ENCODE results near the gene FOXK2. TPM values are rescaled to one million over a fixed set of nuclear protein-coding genes. Genes with fewer than 3 reads are reported as not detected.

FOXK2 gene
- total and polyA plus RNA-seq, 5 donors from 2014 or later, result 2.2 to 55.6 (median 4.2) TPM

DNA sequence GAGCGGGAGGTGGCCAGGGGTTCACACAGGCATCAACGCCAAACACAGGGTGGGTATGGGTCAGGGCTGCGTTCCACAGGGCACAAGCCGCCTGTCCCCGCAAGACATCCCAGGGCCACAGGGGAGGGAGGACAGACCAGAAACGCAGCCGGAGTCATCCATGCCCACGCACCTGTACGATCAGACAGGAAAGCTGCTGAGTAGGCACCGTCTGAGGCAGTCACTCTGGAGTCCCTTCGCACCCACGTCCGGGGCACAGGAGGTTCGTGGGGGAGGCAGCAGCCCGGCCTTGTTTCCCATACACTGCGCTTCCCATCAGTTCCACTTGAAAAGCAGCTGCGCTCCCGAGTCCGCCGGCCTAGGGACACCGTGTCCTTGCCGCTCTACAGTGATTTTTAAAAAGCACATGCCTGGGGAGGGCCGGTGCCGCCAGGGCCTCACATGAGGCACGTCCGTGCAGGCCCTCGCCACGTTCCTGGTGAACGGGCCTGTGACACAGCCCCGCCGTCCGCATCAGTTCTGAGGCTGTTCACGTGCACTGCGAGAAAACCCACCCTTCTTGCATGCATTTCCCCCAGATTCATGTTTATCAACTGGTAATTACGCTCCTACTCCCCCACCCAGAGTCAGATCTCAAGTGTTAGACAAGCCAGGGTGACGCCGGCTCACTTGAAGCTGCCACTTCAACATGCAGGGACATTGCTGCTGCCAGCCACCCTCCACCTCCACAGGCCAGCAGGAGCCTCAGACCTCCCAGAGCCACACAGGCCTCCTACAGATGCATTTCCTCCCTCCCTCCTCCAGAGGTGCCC lies 94.0 kb downstream of the FOXK2 start:
- Mint-ChIP-seq H3K27me3 (no peaks in the 10 kb centered on the region), H3K4me1 (peaks cover 0 to 4% (median 1%) of the 10 kb centered on the region in 4 donors), H3K27ac (peak overlapping the region in 1 of 3 donors; percentile 56), H3K36me3 (peaks cover 31% of the 10 kb centered on the region), H3K9me3 (no peaks in the 10 kb centered on the region), H3K4me3 (no peak overlapping the region)
- Histone ChIP-seq H3K4me1 (ENCODE audit: control insufficient read depth, insufficient read depth, low read length, poor library complexity, severe bottlenecking) (no peaks in the 10 kb centered on the region), H3K27me3 (ENCODE audit: control insufficient read depth, insufficient read depth, low read length) (no peaks in the 10 kb centered on the region), H3K9me3 (ENCODE audit: control insufficient read depth in 2 of 2, low read length in 2 of 2) (no peaks in the 10 kb centered on the region), H3K27ac (ENCODE audit: insufficient read depth, low read length, poor library complexity, severe bottlenecking) (no peak overlapping the region), H3K4me3 (ENCODE audit: low read depth, low read length) (no peak overlapping the region), H3K36me3 (ENCODE audit: control insufficient read depth, insufficient read depth, low read length) (peaks cover 51% of the 10 kb centered on the region)
- no peak for DNase-seq
- no peak for ATAC-seq (ENCODE audit: low read depth in 2 of 2)

DNA sequence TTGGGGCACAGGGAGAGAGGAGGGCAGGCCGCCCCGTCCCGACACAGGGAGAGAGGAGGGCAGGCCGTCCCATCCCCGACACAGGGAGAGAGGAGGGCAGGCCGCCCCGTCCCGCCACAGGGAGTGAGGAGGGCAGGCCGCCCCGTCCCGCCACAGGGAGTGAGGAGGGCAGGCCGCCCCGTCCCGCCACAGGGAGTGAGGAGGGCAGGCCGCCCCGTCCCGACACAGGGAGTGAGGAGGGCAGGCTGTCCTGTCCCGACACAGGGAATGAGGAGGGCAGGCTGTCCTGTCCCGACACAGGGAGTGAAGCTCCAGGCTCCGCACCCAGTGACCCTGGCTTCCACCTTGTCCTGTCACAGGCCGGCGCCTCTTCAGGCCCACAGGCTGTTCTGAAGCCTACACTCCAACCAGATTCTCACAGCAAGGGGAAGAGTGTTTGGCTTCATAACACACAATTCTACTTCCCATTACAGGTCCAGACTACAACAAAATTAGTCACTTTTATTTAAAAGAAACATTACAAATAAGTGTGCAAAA lies 94.6 kb downstream of the FOXK2 start:
- H3K27ac Mint-ChIP-seq, result no peak overlapping the region
- Histone ChIP-seq H3K9me3 (ENCODE audit: control insufficient read depth in 2 of 2, low read length in 2 of 2) (no peaks in the 10 kb centered on the region), H3K27me3 (ENCODE audit: control insufficient read depth, insufficient read depth, low read length) (no peaks in the 10 kb centered on the region), H3K36me3 (ENCODE audit: control insufficient read depth, insufficient read depth, low read length) (peaks cover 53% of the 10 kb centered on the region), H3K4me3 (ENCODE audit: low read depth, low read length) (no peak overlapping the region), H3K27ac (ENCODE audit: insufficient read depth, low read length, poor library complexity, severe bottlenecking) (no peak overlapping the region), H3K4me1 (ENCODE audit: control insufficient read depth, insufficient read depth, low read length, poor library complexity, severe bottlenecking) (no peaks in the 10 kb centered on the region)
- H3K4me1 Mint-ChIP-seq, result peaks cover 0 to 4% (median 0%) of the 10 kb centered on the region in 4 donors
- no peak for ATAC-seq (ENCODE audit: low read depth in 2 of 2)
- no peak for DNase-seq
- H3K9me3 Mint-ChIP-seq, result no peaks in the 10 kb centered on the region
- H3K27me3 Mint-ChIP-seq, result no peaks in the 10 kb centered on the region
- H3K4me3 Mint-ChIP-seq, result no peak overlapping the region
- H3K36me3 Mint-ChIP-seq, result peaks cover 38% of the 10 kb centered on the region

DNA sequence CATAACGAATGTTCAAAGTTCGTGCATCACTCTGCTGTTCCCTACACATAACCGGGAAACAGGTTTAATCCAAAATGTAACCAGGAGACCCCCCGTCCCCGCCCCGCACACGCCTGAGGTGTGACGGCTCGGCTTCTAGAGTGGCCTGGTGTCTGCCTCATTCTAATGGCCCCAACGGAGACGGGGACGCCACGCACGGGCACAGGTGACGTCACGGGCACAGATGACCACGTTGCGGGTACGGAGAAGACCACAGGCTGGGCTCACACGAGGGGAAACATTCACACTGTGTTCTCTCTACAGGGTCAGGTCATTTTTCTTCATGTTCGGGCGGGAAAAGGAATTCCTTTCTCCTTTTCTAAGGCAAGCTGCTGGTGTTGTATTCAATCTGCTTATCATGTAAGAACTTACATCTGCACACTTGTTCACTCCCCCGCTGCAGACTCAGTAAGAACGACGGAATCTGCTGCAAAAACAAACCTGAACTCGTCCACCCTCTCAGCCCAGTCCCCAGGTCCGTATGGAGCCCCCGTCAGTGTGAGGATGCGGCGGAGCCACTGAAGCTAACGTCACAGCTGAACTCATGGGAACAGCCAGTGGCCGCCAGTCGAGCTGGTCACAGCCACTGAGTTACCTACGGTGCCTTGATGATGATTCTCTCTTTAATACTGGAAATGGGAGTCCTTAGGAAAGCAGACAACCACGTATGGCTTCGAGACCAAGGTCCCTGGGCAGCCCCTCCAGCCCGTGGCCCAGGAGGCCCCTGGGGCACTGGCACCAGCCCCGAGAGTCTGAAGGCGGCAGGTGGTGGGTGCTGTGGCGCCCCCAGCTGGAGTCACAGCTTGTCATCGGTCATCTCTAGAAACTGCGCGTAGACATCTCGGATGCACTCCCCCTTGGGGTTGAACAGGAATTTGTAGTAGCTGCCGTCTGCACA lies 95.8 kb downstream of the FOXK2 start:
- Mint-ChIP-seq H3K4me3 (no peak overlapping the region), H3K27ac (no peak overlapping the region), H3K9me3 (no peaks in the 10 kb centered on the region), H3K36me3 (peaks cover 35% of the 10 kb centered on the region), H3K27me3 (no peaks in the 10 kb centered on the region), H3K4me1 (peaks cover 0 to 2% (median 0%) of the 10 kb centered on the region in 4 donors)
- no peak for ATAC-seq (ENCODE audit: low read depth in 2 of 2)
- no peak overlapping the region for H3K27ac ChIP-seq (ENCODE audit: insufficient read depth, low read length, poor library complexity, severe bottlenecking)
- DNase-seq, result no peak
- no peaks in the 10 kb centered on the region for H3K9me3 ChIP-seq (ENCODE audit: control insufficient read depth in 2 of 2, low read length in 2 of 2)
- H3K4me1 ChIP-seq (ENCODE audit: control insufficient read depth, insufficient read depth, low read length, poor library complexity, severe bottlenecking), result no peaks in the 10 kb centered on the region
- no peak overlapping the region for H3K4me3 ChIP-seq (ENCODE audit: low read depth, low read length)
- H3K36me3 ChIP-seq (ENCODE audit: control insufficient read depth, insufficient read depth, low read length), result peaks cover 55% of the 10 kb centered on the region
- H3K27me3 ChIP-seq (ENCODE audit: control insufficient read depth, insufficient read depth, low read length), result no peaks in the 10 kb centered on the region

DNA sequence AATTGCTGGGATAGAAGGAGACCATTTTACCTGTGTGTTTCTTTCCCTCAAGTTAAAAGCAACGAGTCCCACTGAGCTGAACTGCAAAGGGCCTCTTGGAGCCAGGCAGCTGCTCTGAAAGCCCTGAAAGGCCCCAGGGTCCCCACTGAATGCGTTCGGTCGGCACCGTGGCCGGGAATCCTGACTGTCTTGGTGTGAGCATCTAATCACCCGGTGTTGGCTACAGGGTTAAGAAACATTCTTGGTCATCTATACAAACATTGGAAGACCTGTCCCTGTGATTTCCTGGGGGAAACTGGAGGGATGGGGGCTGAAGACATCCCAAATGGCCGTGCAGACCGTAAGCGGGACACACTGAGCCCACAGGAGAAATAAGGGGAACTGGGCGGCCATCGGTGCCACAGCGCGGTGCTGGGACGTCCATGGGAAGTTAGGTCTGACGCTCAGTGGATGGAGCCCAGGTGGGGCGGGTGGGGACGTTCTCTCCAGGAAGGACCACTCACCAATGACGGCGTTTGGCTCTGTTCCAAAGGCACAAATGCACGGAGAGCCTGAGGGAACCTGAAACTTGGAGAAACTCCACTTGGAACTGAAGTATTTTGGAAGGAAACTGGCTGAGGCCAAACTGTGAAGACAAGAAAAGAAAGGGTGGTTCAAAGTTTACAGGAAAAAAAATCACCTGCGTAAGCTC lies 96.6 kb downstream of the FOXK2 start:
- peaks cover 0 to 2% (median 0%) of the 10 kb centered on the region in 4 donors for H3K4me1 Mint-ChIP-seq
- no peaks in the 10 kb centered on the region for H3K27me3 ChIP-seq (ENCODE audit: control insufficient read depth, insufficient read depth, low read length)
- no peak overlapping the region for H3K4me3 ChIP-seq (ENCODE audit: low read depth, low read length)
- DNase-seq, result no peak
- no peak for ATAC-seq (ENCODE audit: low read depth in 2 of 2)
- peaks cover 63% of the 10 kb centered on the region for H3K36me3 ChIP-seq (ENCODE audit: control insufficient read depth, insufficient read depth, low read length)
- H3K4me1 ChIP-seq (ENCODE audit: control insufficient read depth, insufficient read depth, low read length, poor library complexity, severe bottlenecking), result no peaks in the 10 kb centered on the region
- peaks cover 0 to 1% (median 0%) of the 10 kb centered on the region in 7 donors for H3K9me3 Mint-ChIP-seq
- no peak overlapping the region for H3K4me3 Mint-ChIP-seq
- H3K27ac Mint-ChIP-seq, result no peak overlapping the region
- H3K36me3 Mint-ChIP-seq, result peaks cover 40% of the 10 kb centered on the region
- no peak overlapping the region for H3K27ac ChIP-seq (ENCODE audit: insufficient read depth, low read length, poor library complexity, severe bottlenecking)
- no peaks in the 10 kb centered on the region for H3K9me3 ChIP-seq (ENCODE audit: control insufficient read depth in 2 of 2, low read length in 2 of 2)
- no peaks in the 10 kb centered on the region for H3K27me3 Mint-ChIP-seq

DNA sequence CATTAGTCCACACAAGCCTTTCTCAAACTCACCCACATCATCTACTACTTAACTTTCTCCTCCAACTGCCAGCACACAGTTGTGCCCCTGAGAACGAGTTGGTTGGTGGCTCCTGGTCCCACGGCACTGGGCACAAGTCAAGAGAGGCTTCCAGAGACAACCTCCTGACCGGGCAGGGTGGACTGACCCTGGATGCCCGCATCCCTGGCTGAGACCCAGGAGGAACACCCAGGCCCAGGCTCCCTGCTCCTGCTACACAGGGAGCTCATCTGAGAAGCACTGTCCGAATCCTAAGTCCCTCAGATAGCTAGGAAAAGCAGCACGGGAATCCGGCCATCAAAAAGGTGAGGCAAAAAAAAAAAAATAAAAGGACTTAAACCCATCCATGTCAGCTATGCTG lies 99.7 kb downstream of the FOXK2 start:
- Mint-ChIP-seq H3K27ac (no peak overlapping the region), H3K36me3 (peaks cover 48% of the 10 kb centered on the region), H3K4me1 (peaks cover 0 to 2% (median 0%) of the 10 kb centered on the region in 4 donors), H3K4me3 (no peak overlapping the region), H3K9me3 (peaks cover 0 to 1% (median 0%) of the 10 kb centered on the region in 7 donors), H3K27me3 (no peaks in the 10 kb centered on the region)
- Histone ChIP-seq H3K4me1 (ENCODE audit: control insufficient read depth, insufficient read depth, low read length, poor library complexity, severe bottlenecking) (no peaks in the 10 kb centered on the region), H3K27ac (ENCODE audit: insufficient read depth, low read length, poor library complexity, severe bottlenecking) (no peak overlapping the region), H3K9me3 (ENCODE audit: control insufficient read depth in 2 of 2, low read length in 2 of 2) (no peaks in the 10 kb centered on the region), H3K4me3 (ENCODE audit: low read depth, low read length) (no peak overlapping the region), H3K27me3 (ENCODE audit: control insufficient read depth, insufficient read depth, low read length) (no peaks in the 10 kb centered on the region), H3K36me3 (ENCODE audit: control insufficient read depth, insufficient read depth, low read length) (peaks cover 87% of the 10 kb centered on the region)
- no peak for ATAC-seq (ENCODE audit: low read depth in 2 of 2)
- no peak for DNase-seq

DNA sequence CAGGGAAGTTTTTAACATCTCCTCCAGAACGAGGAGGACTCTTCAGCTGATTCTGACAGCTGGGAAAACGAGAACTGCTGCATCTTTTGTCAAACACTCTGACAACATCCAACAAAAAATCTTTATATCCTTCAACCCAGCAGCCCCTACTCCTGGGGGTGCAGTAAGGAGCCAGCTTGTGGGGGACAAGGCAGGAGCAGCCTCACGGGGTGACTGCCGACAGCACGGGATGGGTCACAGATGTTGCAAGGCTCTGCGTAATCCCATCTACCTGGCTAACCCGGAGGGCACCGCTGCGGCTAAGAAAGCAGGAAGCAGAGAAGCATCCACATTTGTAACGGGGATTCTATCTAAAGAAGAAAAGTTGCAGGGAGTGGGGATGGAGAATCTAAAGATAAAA lies 100.1 kb downstream of the FOXK2 start:
- Histone ChIP-seq H3K27ac (ENCODE audit: insufficient read depth, low read length, poor library complexity, severe bottlenecking) (no peak overlapping the region), H3K27me3 (ENCODE audit: control insufficient read depth, insufficient read depth, low read length) (no peaks in the 10 kb centered on the region), H3K9me3 (ENCODE audit: control insufficient read depth in 2 of 2, low read length in 2 of 2) (no peaks in the 10 kb centered on the region), H3K4me1 (ENCODE audit: control insufficient read depth, insufficient read depth, low read length, poor library complexity, severe bottlenecking) (no peaks in the 10 kb centered on the region), H3K36me3 (ENCODE audit: control insufficient read depth, insufficient read depth, low read length) (peaks cover 84% of the 10 kb centered on the region), H3K4me3 (ENCODE audit: low read depth, low read length) (no peak overlapping the region)
- Mint-ChIP-seq H3K9me3 (peaks cover 0 to 1% (median 0%) of the 10 kb centered on the region in 7 donors), H3K4me3 (no peak overlapping the region), H3K4me1 (no peaks in the 10 kb centered on the region), H3K36me3 (peaks cover 44% of the 10 kb centered on the region), H3K27me3 (no peaks in the 10 kb centered on the region), H3K27ac (peak overlapping the region in 1 of 3 donors; percentile 79)
- DNase-seq (no peak), ATAC-seq (ENCODE audit: low read depth in 2 of 2) (no peak)

DNA sequence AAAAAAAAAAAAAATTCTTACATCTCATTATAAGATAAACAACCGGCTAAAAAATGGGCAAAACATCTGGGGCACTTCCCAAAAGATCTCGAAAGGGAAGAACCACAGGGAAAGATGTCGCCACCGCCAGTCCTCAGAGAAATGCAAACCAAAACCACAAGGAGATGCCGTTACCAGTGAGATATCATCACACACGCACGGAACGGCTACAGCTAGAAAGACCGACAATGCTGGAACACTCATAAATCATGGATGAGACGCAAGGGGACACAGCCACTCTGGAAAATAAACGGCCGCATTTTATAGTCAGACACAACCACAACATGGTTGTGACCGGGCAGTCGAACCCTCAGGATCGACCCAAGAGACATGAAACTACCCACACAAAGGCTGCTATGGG lies 104.2 kb downstream of the FOXK2 start:
- Mint-ChIP-seq H3K9me3 (peaks cover 0 to 1% (median 0%) of the 10 kb centered on the region in 7 donors), H3K4me3 (no peak overlapping the region), H3K4me1 (no peaks in the 10 kb centered on the region), H3K36me3 (peaks cover 29% of the 10 kb centered on the region), H3K27ac (no peak overlapping the region), H3K27me3 (no peaks in the 10 kb centered on the region)
- no peak for ATAC-seq (ENCODE audit: low read depth in 2 of 2)
- Histone ChIP-seq H3K4me1 (ENCODE audit: control insufficient read depth, insufficient read depth, low read length, poor library complexity, severe bottlenecking) (no peaks in the 10 kb centered on the region), H3K27me3 (ENCODE audit: control insufficient read depth, insufficient read depth, low read length) (no peaks in the 10 kb centered on the region), H3K4me3 (ENCODE audit: low read depth, low read length) (no peak overlapping the region), H3K36me3 (ENCODE audit: control insufficient read depth, insufficient read depth, low read length) (peaks cover 81% of the 10 kb centered on the region), H3K9me3 (ENCODE audit: control insufficient read depth in 2 of 2, low read length in 2 of 2) (no peaks in the 10 kb centered on the region), H3K27ac (ENCODE audit: insufficient read depth, low read length, poor library complexity, severe bottlenecking) (no peak overlapping the region)
- DNase-seq, result no peak

All from CD4-positive, CD25-positive, alpha-beta regulatory T cell (primary cell).